ENCODE results near the gene CDKN2AIP.
A peak's percentile ranks its signal among the peaks of the same experiment; 100 is the strongest.
"Not testable (repeated sequence)": the region's sequence is repeated elsewhere in the genome, so short reads cannot be mapped to it uniquely, and the experiment has no call there.

Gene CDKN2AIP

DNA sequence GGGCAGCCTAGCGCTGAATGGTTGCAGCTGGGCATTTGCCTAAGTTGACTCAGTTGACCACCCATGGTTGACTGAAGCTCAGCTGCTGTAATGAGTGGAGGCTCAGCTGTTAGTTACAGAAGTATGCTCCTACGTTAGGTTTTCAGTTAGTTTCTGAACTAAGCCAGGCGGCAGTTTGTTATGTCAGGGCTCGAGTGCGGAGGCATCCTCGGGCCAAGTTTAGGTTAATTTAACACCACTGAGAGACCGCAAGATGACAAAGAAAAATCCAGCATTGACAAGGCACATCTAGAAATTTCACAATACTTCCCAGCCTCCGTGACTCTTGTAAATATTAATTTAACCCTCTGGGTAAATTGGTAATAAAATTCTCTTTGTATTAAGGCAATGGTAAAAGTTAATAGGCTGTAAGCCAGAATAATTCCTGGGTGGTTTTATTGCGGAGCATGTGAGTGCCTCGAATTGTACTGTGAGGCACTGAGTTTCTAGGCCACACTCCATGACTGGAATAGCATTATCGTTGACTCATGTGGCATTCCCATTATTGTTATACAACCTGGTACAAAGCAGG lies 33.1 kb upstream of the CDKN2AIP start:
- Histone ChIP-seq H3K4me3 (no peak overlapping the region), H3K27ac (no peak overlapping the region)

DNA sequence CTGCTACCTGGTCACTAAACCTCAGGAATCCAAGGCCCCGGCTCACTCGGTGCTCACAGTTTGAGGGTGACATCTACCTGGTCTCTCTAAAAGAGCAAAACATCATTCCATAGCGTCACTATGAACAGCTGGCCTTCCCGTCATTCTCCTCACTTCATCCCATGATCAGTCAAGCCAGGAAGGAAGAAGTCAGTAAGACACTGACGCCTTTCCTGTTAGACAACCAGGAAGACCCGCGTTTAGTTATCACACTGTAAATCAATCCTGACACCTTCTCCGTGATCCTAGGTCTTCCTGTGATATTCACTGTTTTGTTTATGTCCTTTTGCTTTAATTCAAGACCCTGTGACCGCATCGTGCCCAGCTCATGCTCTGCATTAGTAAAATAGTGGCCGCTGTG lies 31.6 kb upstream of the CDKN2AIP start:
- H3K27ac ChIP-seq = no peak overlapping the region
- no peak overlapping the region for H3K4me3 ChIP-seq

DNA sequence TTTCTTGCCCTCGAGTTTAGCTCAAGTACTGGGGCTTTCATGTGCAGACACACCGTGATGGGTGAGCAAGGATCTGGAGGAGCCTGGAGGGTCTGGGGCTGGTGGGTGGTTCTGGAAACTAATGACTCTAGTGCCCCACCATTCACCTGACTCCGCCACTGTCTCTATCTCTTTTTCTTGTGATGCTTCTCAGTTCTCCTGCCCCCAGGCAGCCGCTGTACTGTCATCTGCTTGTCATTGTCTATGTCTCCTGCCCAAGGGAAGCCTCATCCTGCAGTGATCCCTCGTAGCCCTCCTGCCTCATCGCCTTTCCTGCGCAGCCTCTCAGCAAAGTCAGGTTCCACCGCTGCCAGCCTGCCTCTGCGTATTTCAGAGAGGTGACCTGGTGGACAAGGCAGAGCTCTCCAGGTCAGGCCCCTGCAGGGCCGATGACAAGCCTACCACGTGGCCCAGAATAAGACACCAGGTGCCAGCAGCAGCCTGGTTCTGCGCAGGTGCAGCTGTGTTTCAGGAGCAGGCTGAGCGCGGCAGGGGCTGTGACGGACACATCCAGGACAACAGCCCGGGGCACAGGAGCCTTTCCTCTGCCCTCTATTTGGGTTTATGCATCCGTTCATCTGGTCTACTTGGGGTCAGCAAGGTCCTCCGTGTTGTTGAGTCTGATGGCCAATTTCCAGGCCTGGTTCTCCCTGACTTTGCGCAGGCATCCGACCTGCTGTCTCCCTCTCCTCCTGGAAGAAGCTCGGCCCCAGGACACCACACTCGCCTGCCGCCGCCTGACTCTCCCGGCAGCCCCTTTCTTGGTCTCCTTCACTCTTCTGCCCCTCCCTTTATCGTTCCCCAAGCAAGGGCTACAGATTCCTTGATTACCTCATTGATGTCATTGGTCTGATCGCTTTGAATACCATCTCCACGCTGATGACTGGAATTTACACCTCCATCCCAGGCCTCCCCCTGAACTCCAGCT lies 30.9 kb upstream of the CDKN2AIP start:
- H3K4me3 ChIP-seq = no peak overlapping the region
- no peak overlapping the region for H3K27ac ChIP-seq

DNA sequence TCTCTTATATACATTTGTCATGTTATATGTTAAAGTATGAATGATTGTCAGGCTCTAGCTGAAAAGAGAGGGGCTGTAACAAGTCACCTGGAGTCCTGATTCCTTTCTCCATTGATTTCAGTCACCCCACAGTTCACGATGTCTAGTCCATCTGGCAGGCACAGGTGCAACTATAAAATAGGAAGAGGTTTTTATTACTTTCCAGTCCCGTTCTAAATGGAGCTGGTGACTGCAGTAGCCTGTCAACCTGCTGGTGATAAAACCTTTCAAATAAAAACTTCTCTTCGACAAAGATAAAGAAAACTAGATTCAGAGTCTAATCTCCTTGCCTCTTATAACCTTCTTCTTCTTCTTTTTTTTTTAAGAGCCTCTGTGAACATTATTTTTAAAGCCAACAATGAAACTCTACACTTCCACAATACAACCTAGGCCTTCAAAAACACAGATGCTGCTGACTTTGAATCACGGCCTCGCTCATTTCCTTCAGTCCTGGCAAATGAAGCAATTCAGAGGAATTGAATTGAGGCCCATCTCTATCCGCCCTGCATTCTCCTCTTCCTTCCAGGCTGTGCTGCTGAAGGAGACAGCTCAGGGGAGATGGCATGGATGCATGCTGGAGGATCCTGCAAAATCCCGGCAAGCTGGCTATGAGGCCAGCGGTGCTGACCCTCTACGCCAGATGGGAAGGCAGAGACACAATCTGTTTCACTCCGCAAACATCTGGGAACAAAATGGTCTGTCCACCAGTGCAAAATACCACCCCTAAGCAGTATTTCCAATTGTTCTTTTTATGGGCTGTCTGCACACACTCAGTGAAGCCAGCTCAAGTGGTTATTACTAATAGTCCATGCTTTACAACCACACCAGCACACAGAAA lies 27.3 kb upstream of the CDKN2AIP start:
- H3K4me3 ChIP-seq = no peak overlapping the region
- H3K27ac ChIP-seq = no peak overlapping the region

DNA sequence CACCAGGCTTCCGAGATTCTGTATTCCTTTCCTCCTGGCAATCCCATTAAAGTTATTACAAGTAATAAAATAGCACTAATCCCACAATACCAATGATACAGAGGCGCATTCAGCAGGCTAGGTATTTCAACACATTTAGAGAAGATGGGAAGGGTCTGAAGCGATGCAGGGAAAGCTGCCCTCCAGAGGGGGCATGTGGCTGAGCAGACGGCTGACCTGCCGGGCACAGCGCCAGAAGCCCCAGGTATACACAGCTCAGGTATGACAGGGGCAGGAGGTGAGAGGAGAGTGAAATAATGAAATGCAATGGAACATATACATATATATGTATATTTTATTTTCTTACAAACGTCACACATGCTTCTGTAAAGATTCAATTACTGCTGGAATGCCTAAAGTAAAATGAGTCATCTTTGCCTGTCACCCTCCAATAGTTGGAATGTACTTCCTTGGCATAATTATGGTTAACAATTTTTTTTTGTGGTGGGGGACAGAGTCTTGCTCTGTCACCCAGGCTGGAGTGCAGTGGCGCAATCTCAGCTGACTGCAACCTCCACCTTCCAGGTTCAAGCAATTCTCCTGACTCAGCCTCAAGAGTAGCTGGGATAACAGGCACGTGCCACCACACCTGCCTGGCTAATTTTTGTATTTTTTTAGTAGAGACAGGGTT lies 21.3 kb upstream of the CDKN2AIP start:
- Histone ChIP-seq H3K4me3 (no peak overlapping the region), H3K27ac (no peak overlapping the region)

DNA sequence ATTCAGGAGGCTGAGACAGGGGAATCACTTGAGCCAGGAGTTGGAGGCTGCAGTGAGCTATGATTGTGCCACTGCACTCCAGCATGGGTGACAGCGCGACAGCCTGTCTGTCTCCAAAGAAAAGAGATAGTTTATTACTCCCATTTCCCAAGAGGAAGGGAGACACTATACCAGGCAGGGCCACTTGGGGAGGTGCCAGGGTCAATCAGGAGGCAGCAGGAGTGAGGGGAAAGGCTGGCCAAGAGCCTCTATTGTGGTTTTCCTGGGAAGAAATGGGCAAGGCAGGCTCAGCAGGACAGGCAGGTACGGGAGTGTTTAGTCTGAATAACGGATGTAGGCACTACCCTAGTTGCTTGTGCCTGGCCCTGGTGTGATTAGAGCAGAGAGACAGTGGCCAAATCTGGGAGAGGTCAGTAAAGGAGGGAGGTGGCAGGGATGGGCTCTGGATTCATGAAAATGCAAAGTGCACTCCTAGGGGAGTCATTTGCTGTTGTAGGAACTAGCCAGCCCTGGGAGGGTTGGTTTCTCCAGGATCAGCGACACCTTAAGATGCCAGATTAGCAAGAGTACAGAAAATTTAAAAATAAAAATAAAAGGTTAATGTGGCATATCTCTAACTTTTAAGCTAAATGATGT lies 20.2 kb upstream of the CDKN2AIP start:
- no peak overlapping the region for H3K4me3 ChIP-seq

DNA sequence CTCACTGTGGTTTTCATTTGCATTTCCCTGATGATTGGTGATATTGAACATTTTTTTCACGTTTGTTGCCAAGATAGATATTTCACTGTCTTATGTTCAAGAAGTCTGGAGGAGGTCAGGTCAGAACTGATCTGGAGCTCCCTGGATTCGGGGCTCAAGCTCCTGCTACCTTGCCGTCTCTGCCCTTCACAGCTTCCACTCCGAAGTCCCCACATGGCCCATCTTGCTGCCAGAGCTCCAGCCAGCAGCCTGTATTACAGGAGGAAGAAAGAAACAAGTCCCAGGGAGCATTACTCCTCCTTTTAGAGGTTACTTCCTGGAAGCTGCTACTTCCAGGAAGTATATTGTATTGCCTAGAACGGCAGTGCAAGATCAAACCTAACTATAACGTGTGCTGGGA lies 17.9 kb upstream of the CDKN2AIP start:
- no peak overlapping the region for H3K27ac ChIP-seq
- no peak overlapping the region for H3K4me3 ChIP-seq

More for the DNA sequence above, 20.2 kb upstream of the CDKN2AIP start:
- no peak overlapping the region for H3K27ac ChIP-seq

DNA sequence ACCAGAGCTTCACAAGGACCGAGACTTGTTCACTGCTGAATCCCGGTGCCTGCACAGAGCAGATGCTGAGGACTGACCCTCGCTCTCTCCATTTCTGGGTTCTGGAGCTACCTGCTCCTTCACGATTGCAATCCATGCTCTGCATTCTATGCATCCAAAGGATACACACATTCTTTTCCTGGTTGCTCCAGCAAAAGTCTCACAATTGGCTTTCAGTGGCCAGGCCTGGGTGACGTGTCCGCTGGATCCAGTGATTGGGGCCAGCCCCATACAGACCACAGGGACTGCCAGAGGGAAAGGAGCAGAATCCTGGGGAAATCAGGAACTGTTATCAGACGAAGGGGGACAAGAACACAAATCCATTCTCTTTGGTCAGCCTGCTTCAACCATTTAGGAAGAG lies 14.9 kb upstream of the CDKN2AIP start:
- H3K27ac ChIP-seq = no peak overlapping the region
- no peak overlapping the region for H3K4me3 ChIP-seq

DNA sequence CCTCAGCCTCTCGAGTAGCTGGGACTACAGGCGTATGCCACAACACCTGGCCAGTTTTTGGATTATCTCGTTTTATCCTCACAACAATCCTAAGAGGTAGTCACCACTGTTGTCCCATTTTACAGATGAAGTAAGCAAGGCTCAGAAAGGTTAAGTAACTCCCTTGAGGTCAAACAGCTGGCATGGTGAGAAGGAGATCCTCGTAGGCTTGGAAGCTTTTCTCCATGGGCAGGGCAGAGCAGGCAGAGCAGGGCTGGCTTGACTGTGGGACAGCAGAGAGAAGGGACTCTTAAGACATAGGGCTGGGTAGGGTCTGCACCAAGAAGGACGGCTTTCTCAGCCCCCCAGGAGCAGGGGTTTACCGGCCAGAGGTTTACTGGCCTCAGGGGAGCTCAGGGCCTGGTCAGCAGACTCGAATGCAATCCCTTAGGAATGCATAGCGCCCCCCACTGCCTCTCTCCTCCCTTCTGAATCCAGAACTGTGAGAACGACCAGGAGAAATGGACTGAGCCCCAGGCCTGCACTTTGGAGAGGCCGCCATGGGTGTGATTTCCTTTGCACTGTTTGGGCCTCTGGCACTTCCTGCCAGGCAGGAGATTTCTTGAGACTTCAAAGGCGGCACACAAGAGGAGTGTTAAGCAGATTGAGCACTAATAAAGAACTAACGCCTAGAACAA lies 14.0 kb upstream of the CDKN2AIP start:
- Histone ChIP-seq H3K27ac (peak overlapping the region in 7 of 21 experiments; percentile 10 to 69 (median 43)), H3K4me3 (no peak overlapping the region)

DNA sequence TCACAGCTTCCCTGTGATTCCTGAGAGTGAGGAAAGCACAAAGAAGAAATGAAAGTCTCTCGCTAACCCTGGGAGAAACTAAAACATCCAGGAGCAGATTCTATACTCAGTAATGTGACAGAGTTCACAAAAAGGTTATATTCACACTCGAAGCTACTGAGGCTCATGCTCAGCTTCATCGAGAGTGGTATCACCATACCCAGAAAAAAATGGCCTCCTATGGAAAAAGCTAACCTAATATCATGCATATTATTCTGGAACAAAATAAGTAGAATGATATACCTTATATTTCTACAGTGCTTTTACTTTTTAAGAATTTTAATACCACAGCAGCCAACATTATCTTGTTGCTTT lies 13.5 kb upstream of the CDKN2AIP start:
- Histone ChIP-seq H3K27ac (peak overlapping the region in 6 of 21 experiments; percentile 30 to 69 (median 50)), H3K4me3 (no peak overlapping the region)

DNA sequence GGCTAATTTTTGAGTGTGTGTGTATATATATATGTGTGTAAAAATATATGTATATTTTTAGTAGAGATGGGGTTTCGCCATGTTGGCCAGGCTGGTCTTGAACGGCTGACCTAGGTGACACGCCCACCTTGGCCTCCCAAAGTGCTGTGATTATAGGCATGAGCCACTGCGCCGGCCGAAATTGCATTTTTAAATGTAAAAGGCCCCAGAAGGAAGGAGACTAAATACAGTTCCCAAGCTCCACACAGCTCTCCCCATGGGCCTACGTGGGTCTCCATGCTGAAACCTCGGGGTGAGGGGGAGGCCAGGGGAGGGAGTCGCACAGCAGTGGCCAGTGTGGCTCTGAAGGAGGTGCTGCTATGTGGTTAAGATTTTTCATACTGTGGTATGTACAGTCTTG lies 12.8 kb upstream of the CDKN2AIP start:
- no peak overlapping the region for H3K4me3 ChIP-seq
- no peak overlapping the region for H3K27ac ChIP-seq

DNA sequence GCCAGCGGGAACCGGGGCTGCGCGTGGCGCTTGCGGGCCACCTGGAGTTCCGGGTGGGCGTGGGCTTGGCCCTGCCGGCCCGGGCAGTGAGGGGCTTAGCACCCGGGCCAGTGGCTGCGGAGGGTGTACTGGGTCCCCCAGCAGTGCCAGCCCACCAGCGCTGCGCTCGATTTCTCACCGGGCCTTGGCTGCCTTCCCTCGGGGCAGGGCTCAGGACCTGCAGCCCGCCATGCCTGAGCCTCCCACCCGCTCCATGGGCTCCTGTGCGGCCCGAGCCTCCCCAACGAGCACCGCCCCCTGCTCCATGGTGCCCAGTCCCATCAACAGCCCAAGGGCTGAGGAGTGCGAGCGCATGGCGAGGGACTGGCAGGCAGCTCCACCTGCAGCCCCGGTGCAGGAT lies 11.3 kb upstream of the CDKN2AIP start:
- H3K4me3 ChIP-seq, H3K27ac ChIP-seq: not testable (repeated sequence)

DNA sequence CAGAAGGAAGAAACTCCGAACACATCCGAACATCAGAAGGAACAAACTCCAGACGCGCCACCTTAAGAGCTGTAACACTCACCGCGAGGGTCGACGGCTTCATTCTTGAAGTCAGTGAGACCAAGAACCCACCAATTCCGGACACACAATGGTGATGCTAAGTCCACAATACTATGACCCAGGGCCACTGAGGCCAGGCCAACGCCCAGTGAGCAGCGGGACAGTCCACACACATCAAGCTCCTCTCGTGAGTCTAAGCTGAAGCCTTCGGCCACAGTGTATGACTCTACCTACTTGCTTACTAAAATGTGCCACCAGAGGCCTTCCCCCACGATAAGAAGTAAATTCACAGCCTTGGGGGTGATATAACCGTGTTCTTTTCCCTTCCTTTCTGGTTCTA lies 10.2 kb upstream of the CDKN2AIP start:
- no peak overlapping the region for H3K27ac ChIP-seq

DNA sequence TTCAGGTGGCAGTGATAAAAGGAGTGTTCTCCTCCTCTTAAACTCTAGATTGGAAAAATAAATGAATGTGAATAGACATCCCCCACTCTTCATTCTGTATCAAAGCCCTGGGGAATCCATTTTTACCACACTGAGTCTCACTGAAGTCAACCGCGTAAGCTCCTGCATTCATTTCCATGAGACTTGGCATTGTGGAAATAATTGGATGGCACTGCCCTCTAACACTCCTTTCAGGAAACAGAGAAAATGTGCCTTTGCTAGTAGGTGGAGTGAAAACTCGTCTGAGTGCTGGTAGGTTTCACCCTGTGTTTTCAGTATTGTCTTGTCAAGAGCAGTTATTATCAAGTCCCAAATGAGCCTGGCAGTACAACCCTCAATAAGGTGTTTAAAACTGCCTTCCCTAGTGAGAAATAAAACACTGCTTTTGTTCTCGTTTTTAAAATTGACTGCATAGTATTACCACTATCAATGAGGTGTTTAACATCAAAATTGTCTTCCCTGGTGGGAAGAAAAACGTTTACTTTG lies 9.7 kb upstream of the CDKN2AIP start:
- H3K27ac ChIP-seq = no peak overlapping the region

More for the DNA sequence above, 10.2 kb upstream of the CDKN2AIP start:
- H3K4me3 ChIP-seq = no peak overlapping the region

DNA sequence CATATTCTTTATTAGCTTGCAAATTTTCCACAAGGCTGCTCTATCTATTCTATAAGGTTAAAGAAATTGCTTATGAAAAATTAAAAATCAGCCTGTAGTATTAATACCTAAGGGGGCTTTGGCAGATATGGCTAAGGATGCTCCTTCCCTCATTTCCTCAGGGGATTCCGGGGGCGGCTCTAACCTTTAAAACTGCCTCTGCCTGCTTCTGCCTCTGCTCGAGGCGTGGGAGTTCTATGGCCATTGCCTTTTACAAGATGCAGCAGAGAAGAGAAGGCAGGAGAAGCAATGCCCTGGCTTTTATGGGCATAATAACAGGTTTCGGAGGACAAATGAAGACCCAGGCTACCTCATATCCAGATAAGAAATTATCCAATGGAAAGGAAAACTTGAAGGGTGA lies 8.6 kb upstream of the CDKN2AIP start:
- H3K4me3 ChIP-seq = no peak overlapping the region
- H3K27ac ChIP-seq = no peak overlapping the region

More for the DNA sequence above, 9.7 kb upstream of the CDKN2AIP start:
- H3K4me3 ChIP-seq = no peak overlapping the region

DNA sequence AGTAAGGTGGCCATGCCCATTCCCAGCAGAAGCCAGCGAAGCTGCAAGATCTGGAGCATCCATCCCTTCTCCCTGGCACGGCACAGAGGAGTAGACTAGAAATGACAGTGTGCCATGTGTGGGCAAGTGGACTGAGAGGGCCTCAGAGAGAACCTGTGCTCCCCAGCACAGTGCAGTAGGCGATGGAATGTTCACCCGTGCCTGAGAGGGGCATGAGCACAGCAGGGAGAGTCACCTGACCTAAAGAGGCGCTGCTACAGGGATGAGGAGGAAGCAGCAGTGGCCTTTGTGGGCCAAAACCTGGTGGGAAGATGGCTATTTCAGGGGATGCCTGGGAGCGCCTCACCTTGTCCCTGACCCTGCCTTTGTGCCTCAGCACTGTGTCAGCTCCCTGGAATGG lies 8.0 kb upstream of the CDKN2AIP start:
- no peak overlapping the region for H3K4me3 ChIP-seq
- H3K27ac ChIP-seq = no peak overlapping the region

DNA sequence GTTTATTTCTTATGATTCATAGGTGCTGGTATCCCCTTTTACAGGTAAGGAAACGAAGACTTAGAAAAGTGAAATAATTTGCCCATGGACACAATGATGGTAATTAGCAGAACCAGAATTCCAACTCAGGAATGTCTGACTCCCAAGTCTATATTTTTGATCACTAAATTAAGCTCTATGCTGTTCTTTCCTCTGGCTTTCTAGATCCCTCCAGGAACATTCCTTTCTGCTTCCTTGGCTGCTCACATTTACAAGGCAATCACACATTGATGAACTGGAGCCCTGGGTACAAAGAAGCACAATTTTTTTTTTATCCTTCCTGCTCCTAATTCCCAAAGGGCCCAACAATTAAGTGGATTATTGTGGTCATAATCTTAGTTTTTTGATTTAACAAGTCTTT lies 7.0 kb upstream of the CDKN2AIP start:
- Histone ChIP-seq H3K4me3 (no peak overlapping the region), H3K27ac (no peak overlapping the region)

DNA sequence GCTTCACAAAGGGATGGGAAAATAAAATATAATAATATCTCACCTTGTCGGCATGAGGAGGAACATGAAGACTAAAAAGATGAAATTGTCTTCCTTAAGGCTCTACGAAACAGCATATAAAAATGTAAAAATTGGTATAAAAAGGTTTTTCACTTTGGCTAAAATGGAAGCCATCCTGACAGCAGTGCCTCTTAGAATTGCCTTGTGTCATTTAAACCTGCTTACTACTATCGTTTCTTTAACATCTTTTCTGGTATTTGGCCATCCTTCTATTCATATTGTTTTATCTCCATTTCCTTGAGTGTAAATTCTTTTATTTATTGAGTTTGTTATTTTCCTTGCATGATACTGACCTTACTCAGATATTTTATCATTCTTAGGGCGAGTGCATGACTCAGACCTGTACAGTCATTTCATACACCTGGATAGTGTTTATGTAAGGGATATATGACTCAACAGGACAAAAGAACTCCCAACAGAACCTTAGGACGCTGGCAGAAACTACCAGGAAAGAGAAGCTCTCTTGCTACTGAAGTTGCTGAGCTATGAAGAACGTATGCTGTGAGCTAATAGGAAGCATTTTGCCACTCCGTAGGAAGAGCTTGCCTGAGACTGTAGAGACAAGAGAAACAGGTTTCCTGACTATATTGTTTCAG lies 5.8 kb upstream of the CDKN2AIP start:
- peak overlapping the region in 13 of 21 experiments; percentile 29 to 78 (median 64) for H3K27ac ChIP-seq

More for the DNA sequence above, 5.8 kb upstream of the CDKN2AIP start:
- H3K4me3 ChIP-seq = no peak overlapping the region

All from skin epidermis (tissue), 12 donors.